Choroid plexus epithelial cell (primary cell): ENCODE data around the gene NOPCHAP1.

ENCODE experiments used
- DNase-seq: peaks from one replicate; pipeline ENCODE4 v3.0.0-alpha.2; 2010; ENCODE audit warnings: low read depth
- H3K4me3 ChIP-seq: 2 replicates; pipeline ENCODE4 v1.5.1; 2011; ENCODE audit warnings: low read depth, mild to moderate bottlenecking, control low read depth, low read length, moderate library complexity
- CTCF ChIP-seq: conservative IDR thresholded peaks from 2 replicates; pipeline ENCODE4 v1.5.1; 2011; ENCODE audit warnings: low read depth, mild to moderate bottlenecking, control low read depth, inconsistent platforms, low read length, moderate library complexity

NOPCHAP1 gene

GRCh38 chr12:105018012-105018411 lies 31.9 kb downstream of the NOPCHAP1 start:
- peak; percentile 7 for DNase-seq
- TF ChIP-seq CTCF = no peak
- no peak overlapping the region for H3K4me3 ChIP-seq

- no peak for DNase-seq
- no peak overlapping the region for H3K4me3 ChIP-seq
- TF ChIP-seq CTCF = no peak
These were observed 32.7 kb downstream of the NOPCHAP1 start for GRCh38 chr12:105018776-105019175.

GRCh38 chr12:105020241-105020962 lies 34.3 kb downstream of the NOPCHAP1 start:
- no peak overlapping the region for H3K4me3 ChIP-seq
- TF ChIP-seq CTCF = no peak
- no peak for DNase-seq

GRCh38 chr12:105024928-105025327 lies 38.8 kb downstream of the NOPCHAP1 start:
- TF ChIP-seq CTCF = no peak
- DNase-seq = peak; percentile 6
- no peak overlapping the region for H3K4me3 ChIP-seq

GRCh38 chr12:105025890-105026289 lies 39.8 kb downstream of the NOPCHAP1 start:
- TF ChIP-seq CTCF = no peak
- no peak overlapping the region for H3K4me3 ChIP-seq
- peak; percentile 75 for DNase-seq

GRCh38 chr12:105026411-105026810 lies 40.3 kb downstream of the NOPCHAP1 start:
- no peak for TF ChIP-seq CTCF
- H3K4me3 ChIP-seq = no peak overlapping the region
- DNase-seq = no peak
